WI38 (cell line): ENCODE data around the gene LIMK2.
"Not testable (repeated sequence)": the region's sequence is repeated elsewhere in the genome, so short reads cannot be mapped to it uniquely, and the experiment has no call there.

Source experiments
- H3K4me3 ChIP-seq: 2 replicates; pipeline ENCODE4 v1.5.1; 2011; ENCODE audit warnings: low read depth, mild to moderate bottlenecking, control low read depth, low read length
- TF ChIP-seq, protein P1 (sequence below): IDR thresholded peaks from 2 replicates; pipeline ENCODE4 v1.5.1; 2012; ENCODE audit warnings: low read depth, mild to moderate bottlenecking, control low read depth, low read length

LIMK2 gene

GRCh38 chr22:31179345-31179744, 32.8 kb upstream of the LIMK2 start:
- TF ChIP-seq, protein P1, sequence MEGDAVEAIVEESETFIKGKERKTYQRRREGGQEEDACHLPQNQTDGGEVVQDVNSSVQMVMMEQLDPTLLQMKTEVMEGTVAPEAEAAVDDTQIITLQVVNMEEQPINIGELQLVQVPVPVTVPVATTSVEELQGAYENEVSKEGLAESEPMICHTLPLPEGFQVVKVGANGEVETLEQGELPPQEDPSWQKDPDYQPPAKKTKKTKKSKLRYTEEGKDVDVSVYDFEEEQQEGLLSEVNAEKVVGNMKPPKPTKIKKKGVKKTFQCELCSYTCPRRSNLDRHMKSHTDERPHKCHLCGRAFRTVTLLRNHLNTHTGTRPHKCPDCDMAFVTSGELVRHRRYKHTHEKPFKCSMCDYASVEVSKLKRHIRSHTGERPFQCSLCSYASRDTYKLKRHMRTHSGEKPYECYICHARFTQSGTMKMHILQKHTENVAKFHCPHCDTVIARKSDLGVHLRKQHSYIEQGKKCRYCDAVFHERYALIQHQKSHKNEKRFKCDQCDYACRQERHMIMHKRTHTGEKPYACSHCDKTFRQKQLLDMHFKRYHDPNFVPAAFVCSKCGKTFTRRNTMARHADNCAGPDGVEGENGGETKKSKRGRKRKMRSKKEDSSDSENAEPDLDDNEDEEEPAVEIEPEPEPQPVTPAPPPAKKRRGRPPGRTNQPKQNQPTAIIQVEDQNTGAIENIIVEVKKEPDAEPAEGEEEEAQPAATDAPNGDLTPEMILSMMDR, result no peak
- no peak overlapping the region for H3K4me3 ChIP-seq

DNA sequence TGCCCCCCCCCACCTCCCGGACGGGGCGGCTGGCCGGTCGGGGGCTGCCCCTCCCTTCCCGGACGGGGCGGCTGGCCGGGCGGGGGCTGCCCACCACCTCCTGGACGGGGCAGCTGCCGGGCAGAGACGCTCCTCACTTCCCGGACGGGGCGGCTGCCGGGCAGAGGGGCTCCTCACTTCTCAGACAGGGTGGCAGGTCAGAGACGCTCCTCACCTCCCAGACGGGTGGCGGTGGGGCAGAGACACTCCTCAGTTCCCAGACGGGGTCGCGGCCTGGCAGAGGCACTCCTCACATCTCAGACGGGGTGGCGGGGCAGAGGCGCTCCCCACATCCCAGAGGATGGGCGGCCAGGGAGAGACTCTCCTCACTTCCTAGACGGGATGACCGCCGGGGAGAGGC, 28.1 kb upstream of the LIMK2 start:
- no peak overlapping the region for H3K4me3 ChIP-seq
- TF ChIP-seq, protein P1, result no peak

GRCh38 chr22:31185056-31185455, 27.0 kb upstream of the LIMK2 start:
- no peak overlapping the region for H3K4me3 ChIP-seq
- TF ChIP-seq, protein P1, result no peak

DNA sequence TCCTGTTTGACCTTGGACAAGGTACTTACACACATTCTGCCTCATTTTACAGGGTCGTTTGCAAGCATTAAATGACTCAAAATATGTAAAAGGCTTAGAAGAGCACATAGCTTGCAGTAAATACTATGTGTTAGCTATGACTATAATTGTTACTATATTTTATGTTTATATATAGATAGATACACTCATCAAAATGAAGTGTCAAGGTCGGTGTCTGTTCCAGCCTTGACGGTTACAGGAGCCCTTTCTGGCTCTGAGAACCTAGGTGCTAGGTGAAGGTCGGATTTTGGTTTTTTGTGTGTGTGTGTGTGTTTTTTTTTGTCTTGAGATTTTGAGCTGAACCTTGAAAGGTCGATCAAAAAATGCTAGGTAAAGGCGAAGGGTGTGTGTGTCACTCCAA, 24.5 kb upstream of the LIMK2 start:
- no peak overlapping the region for H3K4me3 ChIP-seq
- TF ChIP-seq, protein P1, result no peak

DNA sequence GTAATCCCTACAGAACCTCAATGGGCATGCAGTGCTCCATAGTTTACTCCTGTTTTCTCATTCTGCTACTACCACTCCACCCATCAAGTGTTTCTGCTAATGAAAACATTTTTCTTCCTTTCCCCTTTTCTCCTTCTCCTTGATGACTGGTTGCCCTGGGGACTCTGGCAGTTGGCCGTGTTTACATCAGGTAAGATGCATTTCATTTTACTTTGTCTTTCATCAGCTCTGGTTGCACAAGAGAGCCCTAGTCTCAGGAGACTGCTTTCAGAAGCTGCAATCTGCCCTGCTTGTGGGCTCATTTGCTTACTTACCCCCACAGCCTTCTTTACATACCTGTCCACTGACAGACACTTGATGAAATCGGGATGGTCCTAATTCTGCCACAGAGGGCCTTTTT, 19.6 kb upstream of the LIMK2 start:
- no peak overlapping the region for H3K4me3 ChIP-seq
- TF ChIP-seq, protein P1, result no peak

GRCh38 chr22:31193092-31193491, 19.0 kb upstream of the LIMK2 start:
- TF ChIP-seq, protein P1, result no peak
- no peak overlapping the region for H3K4me3 ChIP-seq

GRCh38 chr22:31194681-31195080, 17.4 kb upstream of the LIMK2 start:
- not testable (repeated sequence) for H3K4me3 ChIP-seq

DNA sequence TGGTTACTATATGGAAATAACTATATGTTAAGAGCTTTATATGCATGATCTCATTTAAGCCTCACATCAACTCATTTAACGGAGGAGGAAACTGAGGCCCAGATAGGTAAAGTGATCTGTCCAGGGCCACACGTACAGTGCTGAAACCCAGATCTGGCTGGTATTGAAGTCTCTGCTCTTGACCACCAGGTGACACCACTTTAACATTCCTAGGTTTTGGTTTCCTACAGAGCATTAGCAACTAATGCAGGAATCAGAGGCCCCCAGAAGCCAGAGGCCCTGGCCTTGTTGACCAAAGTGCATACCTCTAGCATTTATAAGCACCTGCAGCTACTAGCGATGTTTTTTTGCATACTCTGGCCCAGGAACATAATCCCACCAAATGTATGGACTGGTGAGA, 12.9 kb upstream of the LIMK2 start:
- TF ChIP-seq, protein P1, result no peak
- H3K4me3 ChIP-seq, result no peak overlapping the region

- H3K4me3 ChIP-seq, result not testable (repeated sequence)
These were observed 7.6 kb upstream of the LIMK2 start for GRCh38 chr22:31204352-31204984.

DNA sequence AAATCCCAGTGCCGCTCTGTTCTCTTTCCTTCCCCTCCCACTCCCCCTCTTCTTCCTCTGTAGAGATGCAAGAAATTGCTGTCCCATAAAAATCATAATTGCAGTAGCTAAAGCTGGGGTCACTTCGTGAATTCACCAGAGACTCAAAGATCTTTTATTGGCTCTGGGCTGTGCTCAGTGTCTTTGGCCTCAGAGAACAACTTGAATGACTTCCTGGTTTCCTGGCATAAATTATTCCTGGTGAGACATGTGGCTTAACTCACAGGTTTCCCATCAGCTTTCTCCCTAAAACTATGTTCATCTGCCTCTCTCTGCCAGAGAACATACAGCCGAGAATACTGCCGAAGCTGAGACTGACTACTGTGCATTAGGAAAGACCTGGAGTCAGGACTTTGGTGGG, 7.0 kb upstream of the LIMK2 start:
- not testable (repeated sequence) for H3K4me3 ChIP-seq

DNA sequence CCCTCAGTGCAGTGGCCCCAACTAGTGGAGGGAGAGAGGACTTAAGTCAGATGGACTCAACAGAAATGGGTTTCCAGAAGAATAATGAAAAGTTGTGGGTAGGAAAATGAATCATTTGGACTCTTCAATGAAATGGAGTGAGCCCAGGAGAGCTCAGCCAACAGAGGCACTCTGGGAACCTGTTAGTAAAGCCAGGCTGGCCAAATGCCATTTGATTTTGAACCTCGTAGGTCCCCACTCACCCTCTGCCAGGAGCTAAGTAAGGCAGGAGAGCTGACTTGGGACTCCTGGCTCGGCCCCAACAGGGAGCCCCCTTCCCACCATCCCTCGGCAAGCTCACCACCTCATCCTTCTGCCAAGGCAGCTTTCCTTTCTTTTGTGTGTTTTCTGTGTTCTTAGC, 5.6 kb upstream of the LIMK2 start:
- H3K4me3 ChIP-seq, result not testable (repeated sequence)
